ENCODE data around the gene EGFR.

Gene EGFR

DNA sequence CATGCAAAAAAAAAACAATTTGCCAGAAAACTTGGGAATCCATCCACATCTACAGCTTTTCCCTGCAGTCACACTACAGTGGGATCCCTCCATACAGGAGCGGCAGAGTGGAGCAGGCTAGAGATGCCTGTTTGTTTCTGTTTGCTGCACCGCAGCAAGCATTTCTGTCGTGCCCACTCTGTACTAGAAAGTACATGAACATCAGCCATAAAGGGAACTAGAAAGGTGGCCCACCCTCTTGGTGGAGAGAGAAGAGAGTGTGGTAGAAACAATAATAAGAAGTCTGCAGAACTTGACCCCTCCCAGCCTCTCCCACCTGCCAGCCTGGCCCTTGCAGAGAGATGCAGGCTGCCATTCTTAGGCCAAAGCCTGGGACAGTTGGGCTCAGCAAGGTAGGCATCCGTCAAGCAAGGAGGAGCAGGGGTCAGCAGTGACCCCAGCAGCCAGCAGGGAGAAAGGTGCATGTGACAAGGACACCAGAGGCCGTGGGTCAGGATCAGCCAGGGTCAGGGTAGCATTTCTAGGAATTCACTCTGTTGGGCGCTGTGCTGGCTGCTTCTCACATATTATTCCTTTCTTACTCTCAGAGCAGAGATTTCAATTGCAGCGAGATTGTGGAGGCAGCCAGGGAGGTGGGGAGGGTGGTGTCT, 171.8 kb downstream of the EGFR start:
- no peak for DNase-seq (ENCODE audit: low read depth)

DNA sequence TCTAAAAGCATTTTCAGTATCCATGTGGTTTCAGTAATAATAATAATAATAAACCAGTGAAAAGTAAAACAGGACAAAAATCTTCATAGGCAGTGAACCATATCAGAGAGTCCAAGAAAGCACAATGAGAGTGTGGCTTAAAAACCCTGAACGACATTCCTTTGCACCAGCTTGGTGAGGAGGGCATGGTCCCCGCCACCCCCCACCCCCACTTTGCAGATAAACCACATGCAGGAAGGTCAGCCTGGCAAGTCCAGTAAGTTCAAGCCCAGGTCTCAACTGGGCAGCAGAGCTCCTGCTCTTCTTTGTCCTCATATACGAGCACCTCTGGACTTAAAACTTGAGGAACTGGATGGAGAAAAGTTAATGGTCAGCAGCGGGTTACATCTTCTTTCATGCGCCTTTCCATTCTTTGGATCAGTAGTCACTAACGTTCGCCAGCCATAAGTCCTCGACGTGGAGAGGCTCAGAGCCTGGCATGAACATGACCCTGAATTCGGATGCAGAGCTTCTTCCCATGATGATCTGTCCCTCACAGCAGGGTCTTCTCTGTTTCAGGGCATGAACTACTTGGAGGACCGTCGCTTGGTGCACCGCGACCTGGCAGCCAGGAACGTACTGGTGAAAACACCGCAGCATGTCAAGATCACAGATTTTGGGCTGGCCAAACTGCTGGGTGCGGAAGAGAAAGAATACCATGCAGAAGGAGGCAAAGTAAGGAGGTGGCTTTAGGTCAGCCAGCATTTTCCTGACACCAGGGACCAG, 172.5 kb downstream of the EGFR start:
- DNase-seq (ENCODE audit: low read depth): no peak

DNA sequence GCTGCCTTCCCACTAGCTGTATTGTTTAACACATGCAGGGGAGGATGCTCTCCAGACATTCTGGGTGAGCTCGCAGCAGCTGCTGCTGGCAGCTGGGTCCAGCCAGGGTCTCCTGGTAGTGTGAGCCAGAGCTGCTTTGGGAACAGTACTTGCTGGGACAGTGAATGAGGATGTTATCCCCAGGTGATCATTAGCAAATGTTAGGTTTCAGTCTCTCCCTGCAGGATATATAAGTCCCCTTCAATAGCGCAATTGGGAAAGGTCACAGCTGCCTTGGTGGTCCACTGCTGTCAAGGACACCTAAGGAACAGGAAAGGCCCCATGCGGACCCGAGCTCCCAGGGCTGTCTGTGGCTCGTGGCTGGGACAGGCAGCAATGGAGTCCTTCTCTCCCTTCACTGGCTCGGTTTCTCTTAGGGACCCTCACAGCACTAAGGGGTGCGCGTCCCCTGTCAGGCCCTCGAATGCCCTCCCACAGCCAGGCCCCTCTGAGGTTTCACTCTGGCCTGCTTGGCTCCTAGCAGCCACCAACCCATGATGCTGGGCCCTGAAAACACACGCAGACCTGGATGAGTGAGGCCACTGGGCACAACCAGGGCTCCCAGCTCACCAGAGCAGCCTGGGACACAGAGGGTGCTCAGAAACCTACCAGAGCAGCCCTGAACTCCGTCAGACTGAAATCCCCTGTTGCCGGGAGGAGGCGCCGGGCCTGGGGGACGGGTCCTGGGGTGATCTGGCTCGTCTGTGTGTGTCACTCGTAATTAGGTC, 173.3 kb downstream of the EGFR start:
- DNase-seq (ENCODE audit: low read depth): no peak

DNA sequence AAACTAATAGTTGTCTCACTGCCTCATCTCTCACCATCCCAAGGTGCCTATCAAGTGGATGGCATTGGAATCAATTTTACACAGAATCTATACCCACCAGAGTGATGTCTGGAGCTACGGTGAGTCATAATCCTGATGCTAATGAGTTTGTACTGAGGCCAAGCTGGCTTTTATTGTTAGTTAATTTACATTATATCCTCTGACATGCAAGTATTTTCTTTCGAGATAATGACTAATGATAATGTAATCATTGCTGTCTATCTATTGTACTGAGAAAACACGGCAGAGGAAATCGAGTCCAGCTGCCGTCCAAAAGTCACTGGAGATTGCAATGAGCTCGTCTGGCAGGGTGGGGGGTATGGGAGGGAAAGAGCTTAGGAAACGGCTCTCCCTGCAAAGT, 173.9 kb downstream of the EGFR start:
- peak; percentile 59 for DNase-seq (ENCODE audit: low read depth)

DNA sequence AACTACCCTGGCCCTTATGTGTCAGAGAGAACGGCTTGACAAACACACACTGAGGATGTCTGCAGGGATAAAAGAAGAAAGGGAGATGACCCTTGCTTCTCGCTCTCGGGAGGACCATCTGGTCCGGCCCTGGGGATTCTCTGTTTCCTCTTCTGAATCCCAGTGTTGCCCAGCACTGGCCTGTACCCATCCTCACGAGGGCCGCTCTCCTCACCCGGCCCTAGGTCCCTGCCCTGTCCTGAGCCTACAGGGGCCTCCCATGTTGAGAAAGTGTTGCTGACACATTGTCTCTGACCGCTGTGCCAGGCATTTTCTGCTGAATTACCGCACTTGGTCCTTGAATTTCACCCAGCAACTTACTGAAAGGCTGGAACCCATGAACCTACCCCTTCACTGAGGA, 174.4 kb downstream of the EGFR start:
- DNase-seq (ENCODE audit: low read depth): no peak

DNA sequence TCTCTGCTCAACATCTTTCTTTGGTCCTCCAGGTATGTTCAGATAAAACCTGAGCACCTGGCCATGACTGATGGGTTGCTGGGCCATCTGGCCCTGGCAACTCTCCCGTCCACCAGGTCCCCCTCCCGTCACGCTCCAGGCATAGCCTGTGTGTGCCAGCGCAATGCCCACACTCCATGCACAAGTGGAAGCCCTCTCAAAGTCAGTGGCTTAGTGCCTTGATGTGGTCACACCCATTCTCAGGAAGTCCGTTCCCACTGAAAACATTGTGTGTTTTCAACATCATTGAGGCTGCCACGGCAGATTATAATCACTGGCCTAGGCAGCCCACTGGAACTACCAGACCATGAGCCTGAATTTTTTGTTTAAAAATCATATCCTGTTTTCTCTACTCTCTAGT, 175.7 kb downstream of the EGFR start:
- no peak for DNase-seq (ENCODE audit: low read depth)

DNA sequence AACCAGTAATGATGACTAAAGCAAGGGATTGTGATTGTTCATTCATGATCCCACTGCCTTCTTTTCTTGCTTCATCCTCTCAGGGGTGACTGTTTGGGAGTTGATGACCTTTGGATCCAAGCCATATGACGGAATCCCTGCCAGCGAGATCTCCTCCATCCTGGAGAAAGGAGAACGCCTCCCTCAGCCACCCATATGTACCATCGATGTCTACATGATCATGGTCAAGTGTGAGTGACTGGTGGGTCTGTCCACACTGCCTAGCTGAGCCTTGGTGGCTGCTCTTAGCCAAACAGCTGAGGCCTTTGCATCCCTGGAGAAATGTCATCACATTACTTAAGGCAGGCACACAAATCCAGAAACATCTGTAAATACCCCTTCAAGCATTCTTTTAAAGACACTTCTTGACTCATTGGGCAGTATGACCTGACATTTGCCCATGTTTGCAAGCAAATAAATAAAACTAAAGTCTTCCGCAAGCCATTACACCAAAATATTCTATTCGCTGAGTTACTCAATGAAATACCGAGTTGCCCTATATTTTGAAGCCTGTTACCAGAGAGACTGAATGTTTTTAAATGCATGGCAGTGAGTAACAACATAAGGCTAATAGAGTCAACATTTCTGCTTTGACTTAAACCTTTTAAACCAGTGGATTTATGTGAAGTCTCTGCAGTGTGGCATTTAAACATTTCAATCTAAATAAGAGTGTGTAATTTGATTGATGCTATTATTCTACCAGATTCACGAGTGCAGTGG, 180.0 kb downstream of the EGFR start:
- no peak for DNase-seq (ENCODE audit: low read depth)

DNA sequence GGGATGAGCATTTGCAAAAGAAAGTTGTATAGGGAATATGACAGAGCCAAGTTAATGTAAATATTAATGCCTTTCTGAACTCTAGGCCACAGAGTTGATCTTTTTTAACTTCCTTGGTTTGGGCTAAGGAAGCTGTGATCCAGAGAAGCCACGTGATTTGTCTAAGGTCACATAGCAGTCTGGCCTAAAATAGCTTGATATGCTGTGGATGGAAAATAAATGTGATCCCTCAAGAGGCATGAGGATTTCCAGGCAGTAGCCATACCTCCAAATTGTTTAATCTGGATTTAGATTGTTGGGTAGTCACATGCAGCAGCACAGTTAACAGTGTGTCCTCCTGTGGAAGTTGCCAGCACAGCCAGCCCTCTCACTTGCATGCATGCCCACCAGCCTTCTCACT, 180.6 kb downstream of the EGFR start:
- DNase-seq (ENCODE audit: low read depth): no peak

DNA sequence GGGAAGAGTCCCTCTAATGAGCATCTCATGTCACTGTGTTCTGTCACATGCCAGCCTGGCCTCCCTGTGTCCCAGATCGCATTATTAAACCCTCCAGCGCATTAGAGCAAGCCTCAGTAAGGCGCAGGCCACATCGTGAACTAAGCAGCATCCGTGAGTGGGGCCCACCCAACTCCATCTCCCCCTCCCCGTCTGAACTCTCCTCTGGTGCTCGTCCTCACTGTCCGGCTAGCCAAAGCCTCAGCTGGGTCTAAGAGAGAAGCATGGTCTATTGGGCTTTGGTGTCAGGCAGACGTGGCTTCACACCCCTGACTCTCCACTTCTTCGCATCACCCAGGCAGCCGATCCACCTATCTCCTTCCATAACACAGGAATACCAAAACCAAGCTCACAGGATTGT, 181.6 kb downstream of the EGFR start:
- DNase-seq (ENCODE audit: low read depth): no peak

DNA sequence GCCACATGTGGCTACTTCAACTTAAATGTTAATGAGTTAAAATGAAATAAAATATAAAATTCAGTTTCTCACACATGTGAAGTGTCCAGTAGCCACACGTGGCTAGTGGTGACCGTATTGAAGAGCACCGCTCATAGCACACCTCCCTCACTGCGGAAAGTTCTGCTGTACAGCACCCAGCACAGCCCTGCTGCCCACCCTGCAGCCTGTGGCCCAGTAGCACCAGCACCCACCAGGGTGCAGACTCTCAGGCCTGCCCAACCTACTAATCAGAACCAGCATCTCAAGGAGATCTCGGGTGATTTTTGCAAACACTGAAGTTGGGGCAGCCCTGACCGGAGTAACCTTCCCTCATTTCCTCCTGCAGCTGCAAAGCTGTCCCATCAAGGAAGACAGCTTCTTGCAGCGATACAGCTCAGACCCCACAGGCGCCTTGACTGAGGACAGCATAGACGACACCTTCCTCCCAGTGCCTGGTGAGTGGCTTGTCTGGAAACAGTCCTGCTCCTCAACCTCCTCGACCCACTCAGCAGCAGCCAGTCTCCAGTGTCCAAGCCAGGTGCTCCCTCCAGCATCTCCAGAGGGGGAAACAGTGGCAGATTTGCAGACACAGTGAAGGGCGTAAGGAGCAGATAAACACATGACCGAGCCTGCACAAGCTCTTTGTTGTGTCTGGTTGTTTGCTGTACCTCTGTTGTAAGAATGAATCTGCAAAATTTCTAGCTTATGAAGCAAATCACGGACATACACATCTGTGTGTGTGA, 183.5 kb downstream of the EGFR start:
- DNase-seq (ENCODE audit: low read depth): no peak

DNA sequence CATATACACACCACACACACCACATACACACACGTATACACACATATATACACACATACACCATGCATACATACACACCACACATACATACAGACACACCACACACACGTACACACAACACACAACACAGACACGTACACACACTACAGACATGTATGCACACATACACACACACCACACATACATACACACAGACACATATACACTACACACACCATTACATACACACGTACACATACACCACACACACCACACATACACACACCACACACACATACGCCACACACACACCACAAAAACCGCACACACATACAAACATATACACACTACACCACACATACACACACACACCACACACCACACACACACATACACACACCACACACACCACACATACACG, 184.5 kb downstream of the EGFR start:
- no peak for DNase-seq (ENCODE audit: low read depth)

DNA sequence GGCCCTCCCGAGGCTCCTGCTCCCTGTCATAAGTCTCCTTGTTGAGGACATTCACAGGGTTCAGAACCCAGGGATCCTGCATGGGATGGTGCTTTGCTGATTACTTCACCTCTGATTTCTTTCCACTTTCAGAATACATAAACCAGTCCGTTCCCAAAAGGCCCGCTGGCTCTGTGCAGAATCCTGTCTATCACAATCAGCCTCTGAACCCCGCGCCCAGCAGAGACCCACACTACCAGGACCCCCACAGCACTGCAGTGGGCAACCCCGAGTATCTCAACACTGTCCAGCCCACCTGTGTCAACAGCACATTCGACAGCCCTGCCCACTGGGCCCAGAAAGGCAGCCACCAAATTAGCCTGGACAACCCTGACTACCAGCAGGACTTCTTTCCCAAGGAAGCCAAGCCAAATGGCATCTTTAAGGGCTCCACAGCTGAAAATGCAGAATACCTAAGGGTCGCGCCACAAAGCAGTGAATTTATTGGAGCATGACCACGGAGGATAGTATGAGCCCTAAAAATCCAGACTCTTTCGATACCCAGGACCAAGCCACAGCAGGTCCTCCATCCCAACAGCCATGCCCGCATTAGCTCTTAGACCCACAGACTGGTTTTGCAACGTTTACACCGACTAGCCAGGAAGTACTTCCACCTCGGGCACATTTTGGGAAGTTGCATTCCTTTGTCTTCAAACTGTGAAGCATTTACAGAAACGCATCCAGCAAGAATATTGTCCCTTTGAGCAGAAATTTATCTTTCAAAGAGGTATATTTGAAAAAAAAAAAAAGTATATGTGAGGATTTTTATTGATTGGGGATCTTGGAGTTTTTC, 186.5 kb downstream of the EGFR start:
- no peak for DNase-seq (ENCODE audit: low read depth)

DNA sequence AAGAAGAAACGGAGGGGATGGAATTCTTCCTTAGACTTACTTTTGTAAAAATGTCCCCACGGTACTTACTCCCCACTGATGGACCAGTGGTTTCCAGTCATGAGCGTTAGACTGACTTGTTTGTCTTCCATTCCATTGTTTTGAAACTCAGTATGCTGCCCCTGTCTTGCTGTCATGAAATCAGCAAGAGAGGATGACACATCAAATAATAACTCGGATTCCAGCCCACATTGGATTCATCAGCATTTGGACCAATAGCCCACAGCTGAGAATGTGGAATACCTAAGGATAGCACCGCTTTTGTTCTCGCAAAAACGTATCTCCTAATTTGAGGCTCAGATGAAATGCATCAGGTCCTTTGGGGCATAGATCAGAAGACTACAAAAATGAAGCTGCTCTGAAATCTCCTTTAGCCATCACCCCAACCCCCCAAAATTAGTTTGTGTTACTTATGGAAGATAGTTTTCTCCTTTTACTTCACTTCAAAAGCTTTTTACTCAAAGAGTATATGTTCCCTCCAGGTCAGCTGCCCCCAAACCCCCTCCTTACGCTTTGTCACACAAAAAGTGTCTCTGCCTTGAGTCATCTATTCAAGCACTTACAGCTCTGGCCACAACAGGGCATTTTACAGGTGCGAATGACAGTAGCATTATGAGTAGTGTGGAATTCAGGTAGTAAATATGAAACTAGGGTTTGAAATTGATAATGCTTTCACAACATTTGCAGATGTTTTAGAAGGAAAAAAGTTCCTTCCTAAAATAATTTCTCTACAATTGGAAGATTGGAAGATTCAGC, 187.6 kb downstream of the EGFR start:
- peak; percentile 31 for DNase-seq (ENCODE audit: low read depth)

DNA sequence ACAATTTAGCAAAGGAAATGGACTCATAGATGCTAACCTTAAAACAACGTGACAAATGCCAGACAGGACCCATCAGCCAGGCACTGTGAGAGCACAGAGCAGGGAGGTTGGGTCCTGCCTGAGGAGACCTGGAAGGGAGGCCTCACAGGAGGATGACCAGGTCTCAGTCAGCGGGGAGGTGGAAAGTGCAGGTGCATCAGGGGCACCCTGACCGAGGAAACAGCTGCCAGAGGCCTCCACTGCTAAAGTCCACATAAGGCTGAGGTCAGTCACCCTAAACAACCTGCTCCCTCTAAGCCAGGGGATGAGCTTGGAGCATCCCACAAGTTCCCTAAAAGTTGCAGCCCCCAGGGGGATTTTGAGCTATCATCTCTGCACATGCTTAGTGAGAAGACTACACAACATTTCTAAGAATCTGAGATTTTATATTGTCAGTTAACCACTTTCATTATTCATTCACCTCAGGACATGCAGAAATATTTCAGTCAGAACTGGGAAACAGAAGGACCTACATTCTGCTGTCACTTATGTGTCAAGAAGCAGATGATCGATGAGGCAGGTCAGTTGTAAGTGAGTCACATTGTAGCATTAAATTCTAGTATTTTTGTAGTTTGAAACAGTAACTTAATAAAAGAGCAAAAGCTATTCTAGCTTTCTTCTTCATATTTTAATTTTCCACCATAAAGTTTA, 188.8 kb downstream of the EGFR start:
- DNase-seq (ENCODE audit: low read depth): no peak

DNA sequence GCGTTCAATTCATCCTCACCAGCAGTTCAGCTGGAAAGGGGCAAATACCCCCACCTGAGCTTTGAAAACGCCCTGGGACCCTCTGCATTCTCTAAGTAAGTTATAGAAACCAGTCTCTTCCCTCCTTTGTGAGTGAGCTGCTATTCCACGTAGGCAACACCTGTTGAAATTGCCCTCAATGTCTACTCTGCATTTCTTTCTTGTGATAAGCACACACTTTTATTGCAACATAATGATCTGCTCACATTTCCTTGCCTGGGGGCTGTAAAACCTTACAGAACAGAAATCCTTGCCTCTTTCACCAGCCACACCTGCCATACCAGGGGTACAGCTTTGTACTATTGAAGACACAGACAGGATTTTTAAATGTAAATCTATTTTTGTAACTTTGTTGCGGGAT, 190.5 kb downstream of the EGFR start:
- no peak for DNase-seq (ENCODE audit: low read depth)

DNA sequence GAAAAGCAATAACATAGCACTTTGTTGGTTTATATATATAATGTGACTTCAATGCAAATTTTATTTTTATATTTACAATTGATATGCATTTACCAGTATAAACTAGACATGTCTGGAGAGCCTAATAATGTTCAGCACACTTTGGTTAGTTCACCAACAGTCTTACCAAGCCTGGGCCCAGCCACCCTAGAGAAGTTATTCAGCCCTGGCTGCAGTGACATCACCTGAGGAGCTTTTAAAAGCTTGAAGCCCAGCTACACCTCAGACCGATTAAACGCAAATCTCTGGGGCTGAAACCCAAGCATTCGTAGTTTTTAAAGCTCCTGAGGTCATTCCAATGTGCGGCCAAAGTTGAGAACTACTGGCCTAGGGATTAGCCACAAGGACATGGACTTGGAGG, 191.4 kb downstream of the EGFR start:
- no peak for DNase-seq (ENCODE audit: low read depth)

DNA sequence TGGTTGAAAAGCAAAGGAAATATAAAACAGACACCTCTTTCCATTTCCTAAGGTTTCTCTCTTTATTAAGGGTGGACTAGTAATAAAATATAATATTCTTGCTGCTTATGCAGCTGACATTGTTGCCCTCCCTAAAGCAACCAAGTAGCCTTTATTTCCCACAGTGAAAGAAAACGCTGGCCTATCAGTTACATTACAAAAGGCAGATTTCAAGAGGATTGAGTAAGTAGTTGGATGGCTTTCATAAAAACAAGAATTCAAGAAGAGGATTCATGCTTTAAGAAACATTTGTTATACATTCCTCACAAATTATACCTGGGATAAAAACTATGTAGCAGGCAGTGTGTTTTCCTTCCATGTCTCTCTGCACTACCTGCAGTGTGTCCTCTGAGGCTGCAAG, 191.9 kb downstream of the EGFR start:
- no peak for DNase-seq (ENCODE audit: low read depth)

DNA sequence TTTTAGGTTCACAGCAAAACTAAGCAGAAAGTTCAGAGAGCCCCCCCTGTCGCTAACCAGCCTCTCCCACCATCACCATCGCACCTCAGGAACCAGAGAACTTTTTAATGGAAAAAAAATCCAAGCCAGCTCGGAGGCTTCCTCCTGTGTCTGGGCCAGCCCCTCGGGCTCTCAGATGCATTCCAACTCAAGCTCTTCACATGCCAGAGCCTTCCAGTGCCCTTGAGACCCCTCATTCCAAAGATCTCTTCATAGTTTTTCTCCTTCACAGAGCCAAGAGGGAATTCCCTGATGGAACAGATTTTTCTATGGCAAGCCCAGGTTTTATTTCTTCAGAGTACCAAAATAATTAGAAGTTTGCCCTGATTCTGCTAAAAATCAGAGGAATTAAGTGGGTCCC, 192.9 kb downstream of the EGFR start:
- no peak for DNase-seq (ENCODE audit: low read depth)

DNA sequence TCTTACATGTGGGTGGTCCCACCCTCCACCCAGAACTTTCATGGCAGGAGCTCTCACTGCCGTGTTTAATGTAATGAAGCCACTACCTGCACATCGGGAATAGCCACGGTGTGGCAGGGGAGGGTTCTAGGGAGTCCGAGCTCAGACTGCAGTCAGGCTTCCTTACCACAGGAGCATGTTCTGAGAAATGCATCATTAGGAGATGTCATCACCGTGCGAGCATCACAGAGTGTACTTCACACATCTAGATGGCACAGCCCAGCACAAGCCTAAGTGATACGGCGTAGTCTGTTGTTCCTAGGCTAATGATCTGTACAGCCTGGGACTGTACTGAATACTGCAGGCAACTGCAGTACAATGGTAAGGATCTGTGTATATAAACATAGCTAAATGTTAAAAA, 193.4 kb downstream of the EGFR start:
- DNase-seq (ENCODE audit: low read depth): no peak
